Activated naive CD8-positive, alpha-beta T cell (primary cell): ENCODE measurements around the gene JADE2.
"Not testable (repeated sequence)": the region's sequence is repeated elsewhere in the genome, so short reads cannot be mapped to it uniquely, and the experiment has no call there.

Source experiments
- H3K27ac Mint-ChIP-seq: one replicate; pipeline ENCODE4 v1.8.0; 2021; ENCODE audit warnings: mixed read lengths
- H3K27me3 Mint-ChIP-seq: one replicate; pipeline ENCODE4 v1.8.0; 2021; ENCODE audit warnings: mixed read lengths
- H3K36me3 Mint-ChIP-seq: one replicate; pipeline ENCODE4 v1.8.0; 2021; ENCODE audit warnings: mixed read lengths
- H3K4me1 Mint-ChIP-seq: one replicate; pipeline ENCODE4 v1.8.0; 2021; ENCODE audit warnings: low read depth, mixed read lengths
- H3K4me3 Mint-ChIP-seq: one replicate; pipeline ENCODE4 v1.8.0; 2021; ENCODE audit warnings: mild to moderate bottlenecking, mixed read lengths
- H3K9me3 Mint-ChIP-seq: one replicate; pipeline ENCODE4 v1.8.0; 2021; ENCODE audit warnings: low read depth, mixed read lengths

Gene JADE2

DNA sequence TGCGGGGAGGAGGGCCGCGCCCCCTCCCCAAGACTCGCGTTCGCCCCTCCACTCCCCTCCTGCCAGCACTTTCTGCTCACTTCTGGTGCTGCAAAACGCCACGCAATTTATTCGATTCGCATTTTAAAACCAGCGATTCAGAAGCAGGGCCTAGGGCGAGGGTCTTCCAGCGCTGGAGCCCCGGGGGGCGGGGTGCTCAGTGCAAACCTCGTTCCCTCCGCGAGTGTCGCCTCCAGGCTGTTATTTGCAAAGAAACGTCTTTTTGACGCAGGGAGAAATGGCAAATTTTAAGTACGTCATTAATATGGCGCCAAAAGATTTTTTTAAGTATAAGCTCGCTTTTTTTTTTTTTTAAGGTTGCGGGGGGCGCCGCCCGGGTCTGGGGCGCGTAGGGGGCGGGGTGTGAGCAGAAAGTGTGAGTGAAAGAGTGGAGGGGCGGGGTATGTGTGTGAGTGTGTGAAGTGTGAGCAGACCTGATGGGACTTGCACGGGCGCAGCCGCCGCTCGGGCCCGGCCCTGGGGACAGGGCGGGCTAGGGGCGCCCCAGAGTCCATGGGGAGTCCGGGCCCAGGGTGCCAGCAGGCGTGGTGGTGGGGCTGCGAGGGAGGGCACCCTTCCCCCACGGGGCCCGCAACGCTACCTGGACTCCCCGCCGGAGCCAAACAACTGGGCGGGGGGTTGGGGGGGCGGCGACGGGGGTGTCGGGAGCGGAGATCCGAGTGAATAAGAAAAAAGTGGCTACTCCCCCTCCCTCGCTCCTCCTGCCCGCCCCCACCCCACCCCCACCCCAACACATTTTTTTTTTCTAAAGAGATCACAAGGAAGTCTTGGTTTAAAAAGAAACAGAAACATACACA is at the start of gene JADE2:
Gene JADE2 (plus strand): TSS at position 845 of the 857 bp plus-strand sequence. CDS start 10,188 bp downstream, outside the sequence.
- Mint-ChIP-seq H3K9me3 (no peaks in the 10 kb centered on the region), H3K36me3 (no peaks in the 10 kb centered on the region), H3K4me3 (peak within 1 kb of the TSS; percentile 99), H3K27me3 (no peaks in the 10 kb centered on the region), H3K27ac (peak within 1 kb of the TSS; percentile 99), H3K4me1 (peaks cover 35% of the 10 kb centered on the region)

DNA sequence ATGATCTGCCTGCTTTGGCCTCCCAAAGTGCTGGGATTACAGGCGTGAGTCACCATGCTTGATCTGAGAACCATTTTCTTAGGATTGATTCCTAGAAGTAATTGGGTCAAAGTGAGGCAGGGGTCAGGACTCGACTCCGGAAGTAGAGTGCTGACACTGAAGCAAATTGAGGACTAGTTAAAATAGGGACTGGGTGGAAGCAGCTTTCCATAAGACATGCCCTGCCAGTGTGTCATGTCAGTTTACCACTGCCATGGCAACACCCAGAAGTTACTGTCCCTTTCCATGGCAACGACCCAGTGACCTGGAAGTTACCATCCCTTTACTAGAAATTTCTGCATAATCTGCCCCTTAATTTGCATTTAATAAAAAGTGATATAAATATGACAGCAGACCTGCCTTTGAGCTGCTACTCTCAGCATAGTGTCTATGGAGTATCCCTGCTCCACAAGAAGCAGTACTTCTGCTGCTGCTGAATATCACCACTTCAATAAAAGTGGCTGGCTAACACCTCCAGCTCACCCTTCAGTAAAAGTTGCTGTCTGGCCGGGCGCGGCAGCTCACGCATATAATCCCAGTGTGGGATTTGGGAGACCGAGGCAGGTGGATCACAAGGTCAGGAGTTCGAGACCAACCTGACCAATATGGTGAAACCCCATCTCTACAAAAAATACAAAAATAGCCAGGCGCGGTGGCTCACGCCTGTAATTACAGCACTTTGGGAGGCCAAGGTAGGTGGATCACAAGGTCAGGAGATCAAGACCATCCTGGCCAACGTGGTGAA is 47.8 kb upstream of the JADE2 start:
- Mint-ChIP-seq H3K9me3 (peaks cover 6% of the 10 kb centered on the region), H3K4me1 (no peaks in the 10 kb centered on the region), H3K27ac (no peak overlapping the region), H3K27me3 (no peaks in the 10 kb centered on the region), H3K4me3 (no peak overlapping the region), H3K36me3 (no peaks in the 10 kb centered on the region)

DNA sequence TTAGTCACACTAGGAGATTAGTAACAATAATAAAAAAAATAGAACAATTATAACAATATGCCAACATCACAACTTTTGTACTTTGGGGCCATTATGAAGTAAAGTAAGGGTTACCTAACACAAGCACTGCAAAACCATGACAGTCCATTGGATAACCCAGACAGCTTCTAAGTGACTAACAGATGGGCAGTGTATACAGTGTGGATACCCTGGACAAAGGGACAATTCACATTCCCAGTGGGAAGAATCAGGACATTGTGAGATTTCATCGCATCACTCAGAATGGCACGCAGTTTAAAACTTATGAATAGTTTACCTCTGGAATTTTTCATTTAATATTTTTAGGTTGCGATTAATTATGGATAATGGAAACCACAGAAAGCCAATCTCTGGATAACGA is 45.6 kb upstream of the JADE2 start:
- Mint-ChIP-seq H3K27me3 (no peaks in the 10 kb centered on the region), H3K36me3 (no peaks in the 10 kb centered on the region), H3K27ac (no peak overlapping the region), H3K4me3 (no peak overlapping the region), H3K9me3 (no peaks in the 10 kb centered on the region), H3K4me1 (no peaks in the 10 kb centered on the region)

DNA sequence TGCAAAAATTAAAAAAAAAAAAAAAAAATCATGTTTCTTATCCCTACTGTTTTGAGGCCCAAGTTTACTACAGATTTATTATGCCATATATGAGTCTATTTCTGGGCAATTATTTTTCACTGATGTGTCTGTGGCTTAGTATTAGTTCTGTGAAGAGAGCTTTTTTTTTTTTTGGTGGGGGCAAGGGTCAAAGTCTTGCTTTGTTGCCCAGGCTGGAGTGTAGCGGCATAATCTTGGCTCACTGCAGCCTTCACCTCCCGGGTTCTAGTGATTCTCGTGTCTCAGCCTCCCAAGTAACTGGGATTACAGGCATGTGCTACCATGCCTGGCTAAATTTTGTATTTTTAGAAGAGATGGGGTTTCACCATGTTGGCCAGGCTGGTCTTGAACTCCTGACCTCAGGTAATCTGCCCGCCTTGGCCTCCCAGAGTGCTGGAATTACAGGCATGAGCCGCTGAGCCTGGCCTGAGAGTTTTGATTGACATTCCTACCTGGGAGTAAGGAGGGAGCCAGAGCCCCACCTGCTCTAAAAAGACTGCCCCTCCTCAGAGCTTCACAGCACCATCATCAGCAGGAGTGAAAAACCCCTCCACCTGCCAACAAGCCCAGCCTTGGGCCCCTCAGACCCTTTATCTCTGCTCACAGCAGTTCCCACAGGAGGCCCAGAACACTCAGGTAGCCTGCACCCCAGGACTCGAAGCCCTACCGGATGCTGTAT is 36.1 kb upstream of the JADE2 start:
- H3K27me3 Mint-ChIP-seq: no peaks in the 10 kb centered on the region
- no peak overlapping the region for H3K4me3 Mint-ChIP-seq
- no peaks in the 10 kb centered on the region for H3K36me3 Mint-ChIP-seq
- H3K9me3 Mint-ChIP-seq: no peaks in the 10 kb centered on the region
- peaks cover 2% of the 10 kb centered on the region for H3K4me1 Mint-ChIP-seq
- H3K27ac Mint-ChIP-seq: no peak overlapping the region

DNA sequence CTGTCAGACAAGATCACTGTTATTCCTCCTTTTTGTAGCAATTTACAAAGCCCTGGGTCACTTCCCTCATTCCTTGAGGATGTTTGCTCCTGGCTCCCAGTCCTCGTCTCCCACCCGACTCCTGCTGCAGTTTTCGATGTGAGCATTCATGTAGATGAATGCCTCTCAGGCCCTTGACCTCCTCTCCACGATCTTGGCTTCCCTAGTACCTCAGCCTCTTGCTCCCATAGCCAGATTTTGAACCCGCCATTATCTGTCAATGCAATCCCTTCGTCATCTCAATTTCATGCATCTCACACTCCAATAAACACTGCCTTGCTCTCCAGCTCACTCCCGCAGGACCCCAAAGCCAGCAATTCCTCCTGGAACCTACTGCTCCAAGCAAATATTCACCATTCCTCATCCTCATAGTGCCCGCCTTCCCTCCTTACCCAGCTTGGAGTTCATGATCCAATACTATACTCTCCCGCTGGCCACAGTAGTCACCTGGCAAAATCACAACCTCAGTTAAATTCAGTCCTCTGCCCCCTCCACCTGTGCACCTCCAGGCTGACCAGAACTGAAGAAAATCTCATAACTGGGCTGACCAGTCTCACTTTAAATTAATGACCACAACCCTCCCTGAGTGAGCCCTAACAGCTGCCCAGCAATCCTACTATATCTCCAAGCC is 35.1 kb upstream of the JADE2 start:
- Mint-ChIP-seq H3K4me3 (no peak overlapping the region), H3K9me3 (no peaks in the 10 kb centered on the region), H3K27me3 (no peaks in the 10 kb centered on the region), H3K27ac (no peak overlapping the region), H3K4me1 (peaks cover 2% of the 10 kb centered on the region), H3K36me3 (no peaks in the 10 kb centered on the region)

DNA sequence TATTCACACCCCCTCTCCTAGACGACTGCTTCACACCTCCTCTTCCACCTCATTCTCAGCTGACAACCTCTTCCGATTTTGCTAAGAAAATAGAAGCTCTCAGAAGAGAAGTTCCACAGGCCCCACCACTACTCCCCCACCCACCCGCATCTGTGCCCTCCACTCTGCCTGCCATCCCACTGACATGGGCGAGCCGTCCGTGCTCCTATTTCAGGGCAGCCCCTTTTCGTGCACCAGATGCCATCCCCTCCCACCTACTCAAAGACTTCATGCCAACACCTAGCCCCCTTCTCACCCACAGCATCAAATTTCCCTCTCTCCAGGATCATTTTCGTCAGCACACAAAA is 34.6 kb upstream of the JADE2 start:
- Mint-ChIP-seq H3K36me3 (no peaks in the 10 kb centered on the region), H3K27ac (no peak overlapping the region), H3K27me3 (no peaks in the 10 kb centered on the region), H3K4me1 (peaks cover 2% of the 10 kb centered on the region), H3K9me3 (no peaks in the 10 kb centered on the region), H3K4me3 (no peak overlapping the region)

DNA sequence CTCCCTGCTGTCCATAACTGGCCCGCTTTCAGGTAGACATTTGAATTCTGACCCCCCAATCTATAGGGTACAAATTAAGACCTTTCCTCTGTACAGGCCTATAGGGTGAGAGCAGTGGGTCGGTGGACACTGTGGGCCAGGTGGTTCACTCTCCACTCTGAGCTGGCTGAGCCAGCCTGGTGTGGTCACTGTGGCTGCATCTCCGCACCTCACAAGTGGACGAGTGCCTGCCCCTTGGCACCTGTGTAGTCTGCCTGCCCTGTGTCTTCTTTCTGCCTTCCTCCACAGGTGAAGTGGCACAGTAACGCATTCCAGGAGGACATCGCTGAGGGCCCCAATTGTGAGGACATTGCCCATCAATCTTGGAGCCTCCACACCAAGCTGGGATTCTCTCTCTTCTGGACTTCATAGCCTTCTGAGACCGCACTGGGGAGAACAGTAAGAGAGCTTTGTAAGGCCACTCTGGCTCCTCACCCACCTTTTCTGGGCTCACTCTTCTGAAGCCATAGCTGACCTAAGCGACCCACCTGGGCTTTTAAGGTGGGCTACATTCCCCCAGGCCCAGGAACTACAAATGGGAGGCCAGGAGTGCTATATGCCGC is 33.5 kb upstream of the JADE2 start:
- H3K36me3 Mint-ChIP-seq: no peaks in the 10 kb centered on the region
- peaks cover 2% of the 10 kb centered on the region for H3K4me1 Mint-ChIP-seq
- H3K4me3 Mint-ChIP-seq: no peak overlapping the region
- H3K27me3 Mint-ChIP-seq: no peaks in the 10 kb centered on the region
- no peak overlapping the region for H3K27ac Mint-ChIP-seq
- H3K9me3 Mint-ChIP-seq: no peaks in the 10 kb centered on the region

DNA sequence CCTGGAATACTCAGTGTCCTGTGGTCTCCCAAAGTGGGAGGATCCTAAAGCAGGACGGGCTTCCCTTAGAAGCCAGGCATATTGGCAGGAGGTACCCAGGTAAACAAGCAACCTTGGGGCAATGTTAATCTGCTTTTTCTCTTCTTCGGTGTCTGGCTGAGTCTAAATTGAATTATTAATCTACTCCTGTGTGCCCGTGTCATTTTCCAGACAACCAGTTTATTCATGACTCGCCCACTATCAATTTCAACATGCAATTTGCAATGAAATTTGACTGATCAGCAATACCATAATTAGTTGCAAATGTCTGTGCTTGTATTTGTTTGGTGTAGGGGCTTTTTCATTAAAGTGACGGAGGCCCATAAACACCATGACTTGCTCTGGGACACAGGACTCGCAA is 32.9 kb upstream of the JADE2 start:
- H3K4me1 Mint-ChIP-seq: peaks cover 2% of the 10 kb centered on the region
- H3K27ac Mint-ChIP-seq: no peak overlapping the region
- no peaks in the 10 kb centered on the region for H3K9me3 Mint-ChIP-seq
- no peaks in the 10 kb centered on the region for H3K36me3 Mint-ChIP-seq
- H3K4me3 Mint-ChIP-seq: no peak overlapping the region
- no peaks in the 10 kb centered on the region for H3K27me3 Mint-ChIP-seq

DNA sequence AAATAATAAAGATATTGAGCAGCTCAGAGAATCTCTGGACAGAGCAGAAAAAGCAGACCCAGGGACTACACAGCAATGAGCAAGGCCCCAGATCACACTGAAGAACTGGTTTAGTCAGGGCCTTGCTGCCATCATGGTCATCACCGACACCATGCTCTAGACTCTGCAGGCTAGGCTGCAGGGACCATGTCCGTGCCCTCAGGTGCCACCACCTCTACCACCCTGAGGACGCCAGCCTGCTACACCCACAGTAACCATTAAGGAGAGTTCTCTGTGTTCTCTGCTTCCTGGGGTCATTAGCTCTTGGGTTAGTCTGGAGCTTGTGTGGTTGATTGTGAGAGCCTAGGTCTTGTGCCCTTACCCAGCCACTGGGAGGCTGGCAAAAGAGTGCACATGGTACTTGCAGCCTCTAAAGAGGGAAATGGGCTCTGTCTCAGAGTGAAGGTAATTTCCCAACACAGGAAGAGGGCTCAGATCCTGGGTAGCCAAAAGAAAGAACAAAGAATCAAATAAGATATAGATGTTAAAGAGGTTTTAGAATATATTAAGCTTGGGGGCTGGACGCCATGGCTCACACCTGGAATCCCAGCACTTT is 31.9 kb upstream of the JADE2 start:
- H3K4me1 Mint-ChIP-seq: peaks cover 2% of the 10 kb centered on the region

DNA sequence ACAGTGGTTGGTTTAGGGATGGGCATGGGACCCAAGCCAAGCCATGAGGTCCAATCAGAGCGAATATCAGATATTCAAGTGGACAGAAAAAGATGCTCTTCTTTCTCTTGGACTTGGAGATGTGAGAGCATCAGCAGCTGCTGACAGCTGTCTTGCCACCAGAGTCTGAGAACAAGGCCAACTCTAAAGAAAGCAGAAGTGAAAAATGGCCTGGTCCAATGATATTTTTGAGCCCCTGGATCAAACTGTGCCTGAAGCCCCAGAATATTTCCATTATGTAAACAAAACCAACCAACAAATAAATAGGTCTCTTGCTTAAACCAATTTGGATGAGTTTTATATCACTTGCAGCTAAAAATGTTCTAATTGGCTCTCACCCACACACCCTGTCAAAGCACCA is 30.7 kb upstream of the JADE2 start:
- Mint-ChIP-seq H3K27ac (no peak overlapping the region), H3K9me3 (no peaks in the 10 kb centered on the region), H3K4me3 (no peak overlapping the region), H3K36me3 (no peaks in the 10 kb centered on the region), H3K4me1 (peaks cover 2% of the 10 kb centered on the region), H3K27me3 (no peaks in the 10 kb centered on the region)

More for the DNA sequence above, 31.9 kb upstream of the JADE2 start:
- Mint-ChIP-seq H3K4me3 (no peak overlapping the region), H3K9me3 (no peaks in the 10 kb centered on the region), H3K27me3 (no peaks in the 10 kb centered on the region), H3K27ac (no peak overlapping the region), H3K36me3 (no peaks in the 10 kb centered on the region)

DNA sequence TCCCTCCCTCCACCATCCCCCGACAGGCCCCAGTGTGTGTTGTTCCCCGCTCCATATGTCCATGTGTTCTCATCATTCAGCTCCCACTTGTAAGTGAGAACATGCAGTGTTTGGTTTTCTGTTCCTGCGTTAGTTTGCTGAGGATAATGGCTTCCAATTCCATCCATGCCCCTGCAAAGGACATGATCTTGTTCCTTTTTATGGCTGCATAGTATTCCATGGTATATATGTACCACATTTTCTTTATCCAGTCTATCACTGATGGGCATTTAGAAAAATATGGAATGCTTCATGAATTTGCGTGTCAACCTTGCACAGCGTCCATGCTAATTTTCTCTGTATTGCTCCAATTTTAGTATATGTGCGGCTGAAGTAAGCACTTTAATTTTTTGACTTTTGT is 25.6 kb upstream of the JADE2 start:
- not testable (repeated sequence) for H3K36me3 Mint-ChIP-seq, H3K27me3 Mint-ChIP-seq, H3K9me3 Mint-ChIP-seq, H3K4me3 Mint-ChIP-seq, H3K27ac Mint-ChIP-seq
- peaks cover 21% of the 10 kb centered on the region for H3K4me1 Mint-ChIP-seq

DNA sequence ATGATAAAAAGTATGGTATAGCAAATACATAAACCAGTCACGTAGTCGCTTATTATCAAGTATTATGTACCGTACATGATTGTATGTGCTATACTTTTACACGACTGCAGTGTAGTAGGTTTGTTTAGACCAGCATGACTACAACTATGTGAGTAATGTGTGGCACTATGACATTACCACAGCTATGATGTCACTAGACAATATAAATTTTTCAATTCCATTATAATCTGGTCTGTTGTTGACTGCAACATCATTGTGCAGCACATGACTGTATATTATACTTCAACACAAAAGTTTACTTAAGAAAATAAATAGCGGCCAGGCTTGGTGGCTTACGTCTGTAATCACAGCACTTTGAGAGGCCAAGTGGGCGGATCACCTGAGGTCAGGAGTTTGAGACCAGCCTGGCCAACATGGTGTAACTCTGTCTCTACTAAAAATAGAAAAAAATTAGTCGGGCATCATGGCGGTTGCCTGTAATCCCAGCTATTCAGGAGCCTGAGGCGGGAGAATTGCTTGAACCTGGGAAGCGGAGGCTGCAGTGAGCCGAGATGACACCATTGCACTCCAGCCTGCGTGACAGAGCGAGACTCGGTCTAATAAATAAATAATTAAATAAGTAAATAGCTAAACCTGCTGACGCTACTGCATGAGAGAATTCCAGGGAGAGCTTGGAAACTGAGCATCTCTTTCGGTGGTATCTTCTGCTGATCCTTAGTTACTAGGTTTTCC is 24.6 kb upstream of the JADE2 start:
- no peaks in the 10 kb centered on the region for H3K27me3 Mint-ChIP-seq
- H3K36me3 Mint-ChIP-seq: no peaks in the 10 kb centered on the region
- H3K9me3 Mint-ChIP-seq: no peaks in the 10 kb centered on the region
- H3K27ac Mint-ChIP-seq: no peak overlapping the region
- peaks cover 24% of the 10 kb centered on the region for H3K4me1 Mint-ChIP-seq
- H3K4me3 Mint-ChIP-seq: no peak overlapping the region

DNA sequence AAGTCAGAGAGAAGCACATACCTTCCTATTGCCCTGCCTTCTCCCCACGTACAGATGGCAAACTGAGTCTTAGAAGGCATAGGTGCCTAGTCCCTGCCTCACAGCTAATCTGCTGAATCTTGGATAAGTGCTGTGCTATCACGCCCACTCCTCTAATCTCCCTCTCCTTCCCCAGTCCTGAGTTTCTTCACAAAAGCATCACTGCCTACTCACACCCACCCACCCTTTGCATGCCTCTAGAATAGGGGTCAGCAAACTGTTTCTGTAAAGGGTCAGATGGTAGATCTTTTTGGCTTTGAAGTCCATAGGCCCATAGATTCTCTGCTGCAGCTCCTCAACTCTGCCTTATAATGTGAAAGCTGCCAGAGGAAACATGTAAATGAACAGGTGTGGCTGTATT is 23.2 kb upstream of the JADE2 start:
- H3K36me3 Mint-ChIP-seq: no peaks in the 10 kb centered on the region
- no peaks in the 10 kb centered on the region for H3K27me3 Mint-ChIP-seq
- H3K4me3 Mint-ChIP-seq: no peak overlapping the region
- H3K27ac Mint-ChIP-seq: peak overlapping the region; percentile 52
- H3K4me1 Mint-ChIP-seq: peaks cover 25% of the 10 kb centered on the region
- no peaks in the 10 kb centered on the region for H3K9me3 Mint-ChIP-seq
